NCI-H2196 (cell line): ENCODE measurements around the gene OSBPL1A.
"Not testable (repeated sequence)": the region's sequence is repeated elsewhere in the genome, so short reads cannot be mapped to it uniquely, and the experiment has no call there.

Experiments used
- DNase-seq: peaks from one replicate; lab custom pipeline; 2025; ENCODE audit not compliant: unreplicated experiment; lab: John Stamatoyannopoulos, UW

Gene OSBPL1A

DNA sequence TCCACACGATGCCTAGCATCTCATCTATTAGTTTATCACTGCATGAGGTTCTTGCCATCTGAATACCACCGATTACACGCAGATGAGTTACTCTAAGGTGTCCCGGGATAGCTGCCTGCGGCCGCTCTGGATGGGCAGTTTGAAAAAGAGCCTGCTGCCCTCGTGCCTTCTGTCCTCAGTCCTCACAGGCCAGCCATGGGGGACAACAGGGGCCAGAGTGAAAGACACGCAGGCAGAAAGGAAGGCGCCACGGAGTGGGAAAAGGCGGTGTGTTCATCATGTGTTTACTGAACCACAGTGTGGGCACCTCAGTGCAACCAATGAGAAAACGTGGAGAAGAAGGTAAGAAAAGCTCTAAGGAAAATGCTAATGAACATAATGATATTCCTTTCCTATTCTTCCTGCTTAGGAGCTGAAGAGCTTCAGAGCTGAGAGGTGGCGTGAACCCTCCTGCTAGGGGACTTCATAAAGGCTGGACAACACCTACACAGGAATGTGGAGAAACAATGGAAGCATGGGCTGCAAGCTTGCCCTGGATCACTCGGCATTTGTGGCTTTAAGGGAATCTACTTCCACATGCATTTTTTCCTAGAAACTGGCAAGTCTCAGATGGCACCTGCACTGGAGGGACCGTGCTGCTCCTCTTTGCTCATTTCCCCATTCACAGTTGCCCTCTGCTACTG is 207.8 kb downstream of the OSBPL1A start:
- no peak for DNase-seq

DNA sequence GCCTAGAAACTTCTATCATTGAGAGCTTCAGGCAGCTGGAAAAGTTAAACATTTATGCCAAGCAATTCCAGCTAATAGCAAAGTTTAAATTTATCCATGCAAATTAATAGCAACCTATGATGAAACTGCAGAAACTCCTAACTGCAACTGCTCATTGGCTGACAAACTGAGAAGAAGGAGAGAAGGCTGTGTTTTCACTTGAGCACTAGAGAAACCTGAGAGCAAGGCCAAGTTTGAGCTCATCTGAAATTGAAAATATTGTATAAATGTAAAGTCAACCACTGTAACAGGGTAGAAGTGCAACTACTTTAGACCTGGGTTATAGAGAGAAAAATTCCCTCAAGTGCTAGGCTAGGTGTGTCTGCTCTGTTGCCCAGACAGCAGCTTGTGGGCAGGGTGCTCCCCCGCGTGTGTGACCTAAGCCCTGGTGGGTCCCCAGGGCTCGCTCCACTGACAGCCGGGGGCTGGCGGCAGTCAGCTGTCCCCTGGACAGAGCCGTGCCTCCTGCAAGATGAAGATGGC is 208.6 kb downstream of the OSBPL1A start:
- no peak for DNase-seq

DNA sequence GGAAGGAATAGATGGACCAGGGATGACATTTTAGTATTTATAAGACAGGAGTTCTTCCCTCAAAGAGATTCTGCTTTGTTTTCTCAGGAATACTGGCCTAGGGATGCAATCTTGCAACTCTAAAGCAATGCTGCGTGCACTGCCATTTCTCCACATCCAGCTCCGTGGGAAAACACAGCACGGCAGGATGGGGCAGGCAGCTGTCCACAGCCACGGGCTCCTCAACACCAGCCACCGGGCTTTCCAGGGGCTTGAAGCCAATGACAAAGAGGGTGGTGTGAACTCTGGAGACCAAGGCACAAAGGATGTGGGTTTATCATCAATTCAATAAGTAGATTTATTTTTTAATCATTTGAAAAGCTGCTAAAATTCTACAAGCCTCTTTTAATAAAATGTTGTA is 209.5 kb downstream of the OSBPL1A start:
- DNase-seq, result no peak

DNA sequence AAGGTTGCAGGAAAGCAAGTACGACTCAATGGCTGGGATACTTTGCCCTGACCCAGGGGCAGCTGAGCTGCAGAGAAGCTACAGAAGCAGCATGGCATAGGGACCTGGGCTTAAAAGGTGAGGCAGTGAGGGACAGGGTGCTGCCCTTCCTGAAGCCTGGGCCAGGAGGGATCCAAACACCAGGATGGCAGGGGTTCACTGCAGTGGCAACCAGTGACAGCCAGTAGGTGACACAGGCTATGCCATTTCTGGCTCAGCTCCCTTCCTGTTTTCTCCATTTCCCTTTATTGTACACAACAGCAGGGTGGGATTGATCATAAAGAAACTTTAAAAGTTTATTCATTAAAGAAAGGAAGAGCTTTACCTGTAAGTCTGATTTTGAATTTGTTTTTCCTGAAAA is 209.9 kb downstream of the OSBPL1A start:
- DNase-seq, result no peak

DNA sequence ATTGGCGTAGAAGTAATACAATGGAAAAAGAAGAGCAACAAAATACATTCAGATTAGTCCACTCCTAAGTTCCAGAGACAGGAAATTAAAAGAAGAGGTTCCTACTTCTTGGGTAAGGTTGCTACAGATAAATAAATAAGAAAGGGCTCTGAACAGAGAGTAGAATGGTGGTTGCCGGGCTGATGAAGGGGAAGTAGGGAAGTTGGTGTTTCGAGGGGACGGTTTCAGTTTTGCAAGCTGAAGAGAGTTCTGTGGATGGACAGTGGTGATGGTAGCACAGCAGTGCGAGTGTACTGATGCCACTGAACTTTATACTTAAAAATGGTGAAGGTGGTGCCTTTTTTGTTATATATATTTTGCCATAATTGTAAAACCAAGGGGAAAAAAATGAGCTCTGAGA is 210.6 kb downstream of the OSBPL1A start:
- no peak for DNase-seq

DNA sequence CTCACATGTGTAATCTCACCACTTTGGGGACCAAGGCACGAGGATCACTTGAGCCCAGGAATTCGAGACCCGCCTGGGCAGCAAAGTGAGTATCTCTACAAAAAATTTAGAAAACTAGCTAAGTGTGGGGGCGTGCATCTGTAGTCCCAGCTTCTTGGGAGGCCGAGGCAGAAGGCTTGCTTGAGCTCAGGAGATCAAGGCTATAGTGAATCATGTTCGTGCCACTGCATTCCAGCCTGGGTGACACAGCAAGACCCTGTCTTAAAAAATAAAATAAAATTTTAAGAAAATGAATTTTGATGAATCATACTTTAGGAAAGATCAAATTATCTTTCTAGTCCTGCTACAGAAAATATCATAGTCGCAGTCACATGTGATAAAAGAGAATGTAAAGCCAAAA is 211.8 kb downstream of the OSBPL1A start:
- DNase-seq, result no peak

DNA sequence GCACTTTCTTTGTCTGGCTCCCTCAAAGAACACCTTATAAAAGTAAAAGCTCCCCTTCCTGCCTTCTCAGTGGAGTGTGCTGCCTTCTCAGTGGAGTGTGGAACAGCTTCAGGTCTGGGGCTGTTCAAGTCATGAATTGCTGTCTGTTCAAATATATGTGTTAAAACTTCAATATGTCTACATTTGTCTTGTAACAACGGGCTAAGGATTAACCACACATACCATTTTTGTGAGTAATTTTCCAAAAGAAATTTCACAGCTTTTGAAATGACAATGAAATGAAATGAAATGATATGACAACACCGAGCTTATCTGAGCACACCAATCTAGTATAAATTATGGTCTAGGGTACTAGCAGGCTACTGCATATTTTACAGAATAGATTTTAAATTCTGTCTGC is 215.8 kb downstream of the OSBPL1A start:
- DNase-seq, result no peak

DNA sequence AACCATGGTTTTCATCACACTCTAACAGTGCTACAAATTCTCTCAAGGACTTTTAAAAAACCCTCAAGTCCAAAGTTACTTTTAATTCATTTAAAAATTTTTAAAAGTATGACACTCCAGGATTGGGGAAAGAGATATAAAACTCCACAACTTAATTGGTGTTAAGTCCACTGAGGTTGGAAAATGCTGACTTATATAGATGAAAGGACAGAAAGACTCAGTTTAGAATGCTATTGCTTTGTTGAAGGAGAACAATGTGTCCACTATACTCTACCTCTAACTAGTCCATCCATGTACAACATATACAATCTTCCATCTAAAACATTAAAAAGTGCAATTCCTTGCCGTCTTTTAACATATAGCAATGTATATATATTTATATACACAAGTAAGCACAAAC is 217.6 kb downstream of the OSBPL1A start:
- DNase-seq, result no peak

DNA sequence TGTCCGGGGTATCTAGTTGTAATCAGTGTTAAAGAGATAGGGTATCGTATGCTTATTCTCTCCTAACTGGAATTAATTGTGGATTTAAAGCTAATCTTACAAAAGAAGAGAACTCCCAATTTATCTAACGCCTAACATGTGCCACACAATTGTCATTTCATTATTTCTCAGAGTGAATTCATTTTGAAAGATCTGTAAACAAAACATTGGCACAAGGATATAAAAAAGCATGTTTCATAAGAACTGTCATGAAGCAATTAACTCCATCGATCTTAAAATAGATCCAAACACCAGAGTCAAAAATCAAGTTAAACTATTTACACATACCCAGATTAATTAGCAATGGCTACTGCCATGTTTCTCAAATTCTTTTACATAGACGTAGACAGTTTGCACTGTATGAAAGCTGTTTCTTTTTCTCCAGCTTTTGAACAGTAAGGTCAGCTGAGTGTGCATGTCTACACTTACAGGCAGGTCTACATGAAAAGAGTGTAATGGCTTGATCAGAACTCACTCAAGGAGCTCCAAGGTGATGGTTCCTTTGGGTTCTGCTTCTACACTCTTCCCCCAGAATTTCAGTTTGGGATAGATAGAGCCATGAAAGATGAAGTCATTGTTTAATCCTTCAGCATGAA is 220.0 kb downstream of the OSBPL1A start:
- DNase-seq, result no peak

DNA sequence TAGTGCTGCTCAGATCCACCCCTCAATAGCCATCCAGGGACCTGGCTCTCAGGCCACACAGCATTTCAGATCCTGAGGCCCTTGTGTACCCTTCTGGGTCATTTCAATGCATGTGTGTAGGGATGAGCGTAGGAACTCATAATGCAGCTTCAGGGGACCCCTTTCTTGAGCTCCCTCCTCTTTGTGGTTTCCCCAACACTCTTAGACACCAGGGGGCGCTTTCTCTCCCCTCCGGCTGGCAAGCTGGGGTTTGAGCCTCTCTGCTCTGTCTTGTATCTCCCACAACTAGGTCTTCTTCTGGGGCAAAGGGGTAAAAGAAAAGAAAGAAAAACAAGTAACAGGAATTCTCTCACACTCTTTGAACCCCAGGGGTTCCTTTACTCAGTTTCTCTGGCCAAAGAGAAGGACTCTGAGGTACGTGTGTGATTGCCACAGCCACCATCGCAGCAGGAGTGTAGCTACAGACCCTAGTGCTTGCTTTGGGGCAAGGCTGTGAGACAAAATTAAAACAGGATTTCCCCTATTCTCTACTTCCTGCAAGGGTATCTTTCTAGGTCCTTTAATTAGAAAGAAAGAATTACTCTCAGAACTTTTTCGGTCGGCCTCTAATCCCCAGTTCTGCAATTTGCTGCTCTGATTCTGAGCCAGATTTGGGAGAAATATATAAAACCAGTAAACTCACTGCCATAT is 220.8 kb downstream of the OSBPL1A start:
- DNase-seq, result peak; percentile 14

DNA sequence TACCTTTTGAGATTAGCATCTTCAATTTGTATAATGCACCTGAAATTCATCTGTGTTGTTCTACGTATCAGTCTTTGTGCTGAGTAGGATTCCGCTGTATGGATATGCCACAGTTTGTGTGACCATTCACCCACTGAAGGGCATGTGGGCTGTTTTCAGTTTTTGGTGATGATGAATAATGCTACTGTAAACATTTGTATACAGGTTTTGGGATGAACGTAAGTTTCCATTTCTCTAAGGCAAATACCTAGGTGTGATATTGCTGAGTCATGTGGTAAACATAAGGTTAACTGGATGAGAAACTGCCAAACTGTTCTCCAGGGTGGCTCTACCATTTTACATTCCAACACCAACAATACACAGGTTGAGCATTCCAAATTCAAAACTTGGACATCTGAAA is 223.6 kb downstream of the OSBPL1A start:
- DNase-seq, result no peak

DNA sequence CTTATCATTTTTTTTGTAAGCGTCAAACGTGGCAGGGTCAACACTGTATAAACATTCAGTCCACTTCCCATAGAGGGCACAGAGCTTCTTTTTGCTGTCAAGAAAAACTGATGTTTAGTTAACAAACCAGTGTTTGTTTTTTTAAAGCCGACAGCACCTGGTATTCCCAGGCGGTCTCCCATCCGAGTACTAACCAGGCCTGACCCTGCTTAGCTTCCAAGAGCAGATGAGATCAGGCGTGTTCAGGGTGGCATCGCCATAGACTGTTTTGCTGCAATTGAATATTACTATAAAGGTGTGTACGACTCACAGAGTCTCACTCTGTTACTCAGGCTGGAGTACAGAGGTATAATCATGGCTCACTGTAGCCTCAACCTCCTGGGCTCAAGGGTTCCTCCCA is 227.3 kb downstream of the OSBPL1A start:
- no peak for DNase-seq

DNA sequence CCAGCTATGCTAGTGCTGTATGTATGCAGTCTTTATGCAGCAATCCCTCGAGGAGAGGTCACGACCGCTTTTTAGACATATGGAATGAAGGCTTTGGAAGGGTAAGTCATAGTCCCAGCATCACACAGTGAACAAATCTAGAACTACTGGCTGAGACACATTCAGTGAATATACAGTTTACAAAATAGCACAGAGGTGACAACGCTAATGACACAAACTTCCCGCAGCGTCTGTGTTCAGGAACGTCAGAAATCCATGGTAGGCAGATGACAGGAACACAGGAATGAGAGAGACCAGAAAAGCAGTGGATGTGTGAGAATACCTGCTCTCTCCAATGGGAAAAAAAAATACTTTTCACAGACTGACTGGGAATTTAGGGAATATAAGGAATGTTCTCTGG is 229.1 kb downstream of the OSBPL1A start:
- DNase-seq, result no peak

DNA sequence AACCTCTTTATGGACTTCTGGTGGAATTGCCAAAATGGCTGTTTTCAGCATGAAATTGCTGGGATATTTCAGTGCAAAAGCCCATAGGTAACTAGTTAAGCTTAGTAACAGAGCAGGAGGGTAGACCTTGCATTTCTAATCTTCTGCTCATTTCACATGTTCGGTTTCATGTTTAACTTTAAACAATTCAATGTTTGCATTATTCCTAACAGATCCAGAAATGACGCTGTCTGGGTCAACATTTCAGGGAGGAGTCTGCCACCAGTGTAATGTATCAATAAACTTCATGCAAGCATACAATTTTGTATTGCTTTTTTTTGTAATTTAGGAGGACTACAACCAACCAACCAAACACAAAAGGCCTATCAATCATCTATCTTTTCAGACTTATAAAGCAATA is 236.3 kb downstream of the OSBPL1A start:
- DNase-seq, result no peak

DNA sequence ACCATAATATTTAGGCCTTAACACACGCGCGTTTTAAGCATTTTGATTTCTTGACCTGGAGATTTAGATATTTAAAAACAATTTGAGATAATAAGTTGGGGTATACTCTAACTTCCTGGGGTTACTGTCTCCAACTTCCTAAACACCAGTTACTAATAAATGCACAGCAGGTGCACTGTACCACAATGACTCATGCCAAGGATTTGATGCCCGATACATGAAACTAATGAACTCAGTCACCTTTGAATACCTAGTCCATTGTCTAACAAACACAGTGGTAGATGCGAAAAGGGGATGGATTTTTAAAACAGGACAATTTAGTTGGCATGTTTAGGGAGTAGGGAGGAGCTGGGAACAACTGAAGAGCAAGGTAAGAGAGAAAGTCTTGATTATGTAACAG is 237.5 kb downstream of the OSBPL1A start:
- DNase-seq, result peak; percentile 9

DNA sequence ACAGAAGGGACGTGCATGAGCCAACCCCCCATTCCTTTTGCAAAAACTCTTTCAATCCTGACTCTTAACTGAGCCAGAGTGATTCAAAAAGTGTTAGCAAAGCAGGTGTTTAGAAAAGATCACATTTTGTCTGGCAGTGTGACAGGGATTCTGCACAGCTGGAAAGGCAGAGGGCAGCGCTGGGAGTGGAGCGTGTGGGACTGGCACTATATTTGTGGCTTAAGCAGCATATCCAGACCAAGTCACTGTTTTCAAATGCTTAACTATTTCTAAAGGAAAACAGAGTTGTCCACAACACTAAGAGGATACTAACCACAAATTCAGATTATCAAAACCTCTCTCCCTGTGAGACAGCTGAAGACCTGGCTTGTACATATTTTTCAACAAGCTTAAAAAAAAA is 239.8 kb downstream of the OSBPL1A start:
- no peak for DNase-seq

DNA sequence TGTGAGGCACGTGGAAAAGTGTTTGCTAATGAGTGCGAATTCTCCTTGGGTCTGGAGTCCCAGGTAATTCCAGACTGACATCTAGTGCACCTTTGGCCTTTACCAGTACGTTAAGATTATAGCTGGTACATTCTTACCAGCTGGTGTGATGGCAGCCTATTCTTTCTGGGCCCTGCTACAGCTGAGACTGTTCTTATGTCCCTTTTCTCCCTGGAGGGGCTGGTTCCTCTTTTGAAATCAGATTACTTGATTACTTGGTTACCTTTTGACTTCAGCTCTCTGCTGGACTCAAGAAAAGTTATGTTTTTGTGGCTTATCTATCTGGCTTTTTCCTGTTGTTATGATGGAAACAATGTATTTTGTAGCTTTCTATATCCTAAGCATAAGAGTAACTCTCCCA is 244.2 kb downstream of the OSBPL1A start:
- DNase-seq, result no peak

DNA sequence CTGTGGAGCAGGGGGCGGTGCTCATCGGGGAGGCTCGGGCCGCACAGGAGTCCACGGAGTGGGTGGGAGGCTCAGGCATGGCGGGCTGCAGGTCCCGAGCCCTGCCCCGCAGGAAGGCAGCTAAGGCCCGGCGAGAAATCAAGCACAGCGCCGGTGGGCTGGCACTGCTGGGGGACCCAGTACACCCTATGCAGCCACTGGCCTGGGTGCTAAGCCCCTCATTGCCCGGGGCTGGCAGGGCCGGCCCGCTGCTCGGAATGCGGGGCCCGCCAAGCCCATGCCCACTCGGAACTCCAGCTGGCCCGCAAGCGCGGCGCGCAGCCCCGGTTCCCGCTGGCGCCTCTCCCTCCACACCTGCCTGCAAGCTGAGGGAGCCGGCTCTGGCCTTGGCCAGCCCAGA is 248.0 kb downstream of the OSBPL1A start:
- not testable (repeated sequence) for DNase-seq

DNA sequence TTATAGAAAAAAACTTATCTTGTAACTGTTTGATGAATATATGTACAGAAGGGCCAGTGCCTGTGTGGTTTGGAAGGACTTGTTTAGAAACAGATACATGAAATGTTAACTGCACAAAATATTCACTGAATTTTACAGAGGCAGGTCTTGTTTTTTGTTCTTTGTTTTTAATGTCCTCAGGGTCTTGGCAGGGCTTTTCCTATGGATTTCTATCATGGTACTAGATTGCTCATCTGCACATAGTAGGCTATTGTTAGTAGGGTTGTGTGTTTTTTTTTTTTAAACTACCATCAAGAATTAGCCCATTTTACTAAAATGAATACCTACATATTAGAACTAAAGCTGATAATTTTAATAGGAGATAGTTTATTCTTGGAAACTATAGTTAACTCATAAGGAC is 255.2 kb downstream of the OSBPL1A start:
- DNase-seq, result no peak

DNA sequence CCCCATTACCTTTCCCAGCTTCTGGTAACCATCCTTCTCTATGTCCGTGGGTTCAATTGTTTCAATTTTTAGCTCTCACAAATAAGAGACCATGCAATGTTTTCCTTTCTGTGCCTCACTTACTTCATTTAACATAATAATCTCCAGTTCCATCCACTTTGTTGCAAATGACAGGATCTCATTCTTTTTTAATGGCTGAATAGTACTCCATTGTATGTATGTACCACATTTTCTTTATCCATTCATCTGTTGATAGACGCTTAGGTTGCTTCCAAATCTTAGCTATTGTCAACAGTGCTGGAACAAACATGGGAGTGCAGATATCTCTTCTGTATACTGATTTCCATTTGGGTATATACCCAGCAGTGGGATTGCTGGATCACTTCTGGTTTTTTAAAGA is 256.9 kb downstream of the OSBPL1A start:
- no peak for DNase-seq

DNA sequence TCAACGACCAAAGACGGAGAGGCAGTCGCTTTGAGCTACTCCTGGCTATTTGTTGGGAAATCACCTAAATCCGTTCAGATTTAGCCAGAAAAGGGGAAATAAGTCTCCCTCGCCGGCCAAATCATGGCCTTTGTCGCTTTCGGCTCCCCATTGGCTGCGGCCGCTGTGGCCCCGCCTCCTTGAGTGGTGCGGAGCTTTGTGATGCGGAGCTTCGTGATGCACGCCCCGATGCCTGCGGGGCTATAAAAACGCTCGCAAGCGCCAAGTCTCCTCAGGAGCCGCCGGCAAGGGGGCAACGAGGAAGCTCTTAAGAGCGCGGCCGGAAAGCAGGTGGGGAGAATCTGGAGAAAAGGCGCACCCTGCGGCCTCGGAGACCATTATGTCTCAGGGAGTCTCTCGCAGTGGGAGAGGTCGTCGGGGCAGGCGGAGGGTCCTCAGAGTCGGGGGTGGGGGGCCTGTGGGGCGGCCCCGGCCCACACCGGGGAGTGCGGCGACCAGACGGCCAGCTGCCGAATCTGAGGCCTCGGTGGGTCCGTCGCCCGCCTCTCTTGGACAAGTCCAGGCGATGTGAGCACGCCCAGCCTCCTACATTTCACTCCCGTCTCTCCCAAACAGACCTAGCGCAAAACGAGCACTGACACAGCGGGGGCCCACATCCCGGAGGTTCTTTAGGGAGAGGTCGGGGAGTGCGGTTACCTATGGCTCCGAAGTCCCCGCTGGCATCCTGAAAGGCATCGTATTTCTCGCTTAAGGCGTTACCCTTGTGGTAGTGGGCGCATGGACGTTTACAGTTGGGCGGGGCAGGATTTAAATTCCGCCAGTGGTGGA is 258.6 kb downstream of the OSBPL1A start, which contains the start of gene CABYR:
CABYR (plus strand) TSS at position 274 of the 828 bp plus-strand sequence. CDS start 4,053 bp downstream, outside the sequence.
- DNase-seq, result peak; percentile 84
